ENCODE data around the gene SHKBP1. TPM values are rescaled to one million over a fixed set of nuclear protein-coding genes. Genes with fewer than 3 reads are reported as not detected.

SHKBP1 gene
- total RNA-seq, 1 donor from 2014 or later: 65.3 TPM

- no peak for TF ChIP-seq CTCF (IDR thresholded peaks at IDR 0.05; ENCODE audit: unreplicated experiment)
- Mint-ChIP-seq H3K36me3 (no peaks in the 10 kb centered on the region), H3K9me3 (no peaks in the 10 kb centered on the region), H3K4me3 (peak overlapping the region; percentile 81), H3K4me1 (peaks cover 44% of the 10 kb centered on the region), H3K27ac (no peak overlapping the region), H3K27me3 (ENCODE audit: low read depth) (peaks cover 57% of the 10 kb centered on the region)
- DNase-seq (ENCODE audit: low spot score in 2 of 2, unreplicated experiment in 2 of 2): no peak
Observed at GRCh38 chr19:40599902-40600569, 23.4 kb downstream of the SHKBP1 start.

DNA sequence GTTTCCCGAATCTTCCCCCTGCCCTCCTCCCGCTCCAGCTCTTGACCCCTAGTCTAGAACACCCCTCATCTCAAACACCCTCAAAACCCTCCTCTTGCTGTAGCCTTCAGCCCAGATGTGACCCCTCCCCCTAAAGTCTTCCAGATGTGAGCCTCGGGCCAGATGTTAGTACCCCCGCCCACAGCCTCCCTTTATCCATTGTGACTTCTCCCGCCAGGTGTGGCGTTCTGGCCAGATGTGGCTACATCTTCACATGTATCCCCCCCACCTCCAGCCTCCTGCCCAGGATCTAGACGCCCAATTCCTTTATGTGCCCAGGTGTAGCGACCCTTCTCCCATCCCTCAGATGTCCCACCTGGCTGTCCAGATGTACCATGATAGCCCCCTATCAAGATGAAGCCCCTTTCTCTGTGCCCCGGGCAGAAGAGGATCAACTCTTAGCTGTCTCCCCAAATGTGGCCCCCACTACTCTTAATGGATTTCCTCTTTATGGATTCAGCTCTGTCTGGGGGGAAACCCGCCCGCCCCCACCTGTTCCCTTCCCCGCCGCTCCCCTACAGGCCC is 24.0 kb downstream of the SHKBP1 start:
- DNase-seq (ENCODE audit: low spot score in 2 of 2, unreplicated experiment in 2 of 2): no peak
- TF ChIP-seq CTCF (IDR thresholded peaks at IDR 0.05; ENCODE audit: unreplicated experiment): no peak
- no peaks in the 10 kb centered on the region for H3K9me3 Mint-ChIP-seq
- peak overlapping the region; percentile 9 for H3K27ac Mint-ChIP-seq
- no peaks in the 10 kb centered on the region for H3K36me3 Mint-ChIP-seq
- peaks cover 59% of the 10 kb centered on the region for H3K27me3 Mint-ChIP-seq (ENCODE audit: low read depth)
- peaks cover 48% of the 10 kb centered on the region for H3K4me1 Mint-ChIP-seq
- peak overlapping the region; percentile 61 for H3K4me3 Mint-ChIP-seq

DNA sequence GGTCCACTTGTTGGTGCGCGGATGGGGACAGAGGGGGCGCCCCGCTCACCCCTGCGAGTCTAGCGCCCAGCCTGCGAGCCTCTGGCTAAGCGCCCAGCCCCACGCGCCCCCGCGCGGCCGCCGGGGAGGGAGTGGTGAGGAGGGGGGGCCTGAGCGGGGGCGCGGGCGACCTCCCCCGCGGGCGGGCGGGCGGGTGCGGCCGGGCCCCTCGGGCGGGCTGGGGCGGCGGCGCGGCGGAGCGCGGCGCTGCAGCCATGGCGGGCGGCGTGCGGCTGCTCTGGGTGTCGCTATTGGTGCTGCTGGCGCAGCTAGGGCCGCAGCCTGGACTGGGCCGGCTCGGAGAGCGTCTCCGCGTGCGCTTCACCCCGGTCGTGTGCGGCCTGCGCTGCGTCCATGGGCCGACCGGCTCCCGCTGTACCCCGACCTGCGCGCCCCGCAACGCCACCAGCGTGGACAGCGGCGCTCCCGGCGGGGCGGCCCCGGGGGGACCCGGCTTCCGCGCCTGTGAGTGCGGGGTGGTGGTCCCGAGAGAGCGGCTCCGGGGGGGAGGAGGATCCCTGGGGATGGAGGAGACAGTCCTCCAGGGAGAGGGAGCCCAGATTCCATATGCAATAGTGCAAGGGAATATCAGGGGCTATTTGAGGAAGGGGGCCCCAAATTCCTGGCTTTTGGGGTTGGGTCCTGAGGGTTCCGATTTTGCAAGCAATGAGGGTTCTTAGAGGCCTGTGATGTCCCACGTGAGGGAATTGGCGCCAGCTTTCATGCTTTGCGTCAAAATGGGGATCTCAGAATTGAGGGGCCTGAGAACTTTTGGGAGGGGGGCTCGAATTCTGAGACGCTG is 24.7 kb downstream of the SHKBP1 start, which contains the start of gene LTBP4:
Gene LTBP4 (plus strand): TSS at position 236 of the 841 bp plus-strand sequence. CDS start 19 bp downstream, at position 255.
- no peak for DNase-seq (ENCODE audit: low spot score in 2 of 2, unreplicated experiment in 2 of 2)
- peaks cover 60% of the 10 kb centered on the region for H3K27me3 Mint-ChIP-seq (ENCODE audit: low read depth)
- TF ChIP-seq CTCF (IDR thresholded peaks at IDR 0.05; ENCODE audit: unreplicated experiment): no peak
- H3K27ac Mint-ChIP-seq: peak within 1 kb of the TSS; percentile 9
- H3K9me3 Mint-ChIP-seq: no peaks in the 10 kb centered on the region
- H3K4me3 Mint-ChIP-seq: peak within 1 kb of the TSS; percentile 62
- H3K4me1 Mint-ChIP-seq: peaks cover 51% of the 10 kb centered on the region
- no peaks in the 10 kb centered on the region for H3K36me3 Mint-ChIP-seq

- Mint-ChIP-seq H3K27ac (peak overlapping the region; percentile 92), H3K9me3 (no peaks in the 10 kb centered on the region), H3K36me3 (no peaks in the 10 kb centered on the region), H3K4me1 (peaks cover 45% of the 10 kb centered on the region), H3K4me3 (peak overlapping the region; percentile 67), H3K27me3 (ENCODE audit: low read depth) (peaks cover 64% of the 10 kb centered on the region)
- DNase-seq (ENCODE audit: low spot score in 2 of 2, unreplicated experiment in 2 of 2): no peak
- TF ChIP-seq CTCF (IDR thresholded peaks at IDR 0.05; ENCODE audit: unreplicated experiment): no peak
Observed at GRCh38 chr19:40603071-40603388, 26.4 kb downstream of the SHKBP1 start.

- Mint-ChIP-seq H3K4me1 (peaks cover 42% of the 10 kb centered on the region), H3K4me3 (peak overlapping the region; percentile 67), H3K9me3 (no peaks in the 10 kb centered on the region), H3K27me3 (ENCODE audit: low read depth) (peaks cover 66% of the 10 kb centered on the region), H3K36me3 (no peaks in the 10 kb centered on the region), H3K27ac (peak overlapping the region; percentile 92)
- peak; percentile 86 to 92 for DNase-seq (ENCODE audit: low spot score in 2 of 2, unreplicated experiment in 2 of 2)
- no peak for TF ChIP-seq CTCF (IDR thresholded peaks at IDR 0.05; ENCODE audit: unreplicated experiment)
Observed at GRCh38 chr19:40603389-40604170, 26.9 kb downstream of the SHKBP1 start.
